SJCRH30 (cell line): ENCODE measurements around the gene TUBB6. TPM values are rescaled to one million over a fixed set of nuclear protein-coding genes. Genes with fewer than 3 reads are reported as not detected.
A peak's percentile ranks its signal among the peaks of the same experiment; 100 is the strongest.

Experiments used
- DNase-seq, 2 experiments: peaks; one replicate each; pipeline ENCODE4 v3.0.0-alpha.2; 2015 to 2020
- H3K27ac ChIP-seq: fragments of 250-450 bp; sonication (Bioruptor Pico); 2 replicates; pipeline ENCODE4 v1.5.1; 2020; ENCODE audit warnings: mild to moderate bottlenecking, moderate library complexity
- H3K27me3 ChIP-seq: fragments of 250-450 bp; sonication (Bioruptor Pico); 2 replicates; pipeline ENCODE4 v1.5.1; 2020; ENCODE audit warnings: mild to moderate bottlenecking, moderate library complexity
- H3K36me3 ChIP-seq: fragments of 250-450 bp; sonication (Bioruptor Pico); 2 replicates; pipeline ENCODE4 v1.5.1; 2020; ENCODE audit warnings: mild to moderate bottlenecking, moderate library complexity
- H3K4me1 ChIP-seq: fragments of 250-450 bp; sonication (Bioruptor Pico); 2 replicates; pipeline ENCODE4 v1.5.1; 2020; ENCODE audit warnings: mild to moderate bottlenecking, moderate library complexity
- H3K4me3 ChIP-seq: fragments of 250-450 bp; sonication (Bioruptor Pico); 2 replicates; pipeline ENCODE4 v1.5.1; 2020; ENCODE audit warnings: mild to moderate bottlenecking, moderate library complexity
- H3K9me3 ChIP-seq: fragments of 250-450 bp; sonication (Bioruptor Pico); replicated peaks from 2 replicates; pipeline ENCODE4 v1.5.1; 2020; ENCODE audit warnings: mild to moderate bottlenecking, moderate library complexity
- total RNA-seq: library from RNA; depleted of rRNA; stranded (reverse); fragments of >200 nt; shearing (Covaris generic); gene quantifications from 2 replicates; pipeline ENCODE4 v1.2.3, GENCODE V29; 2014

TUBB6 gene
- total RNA-seq, 1 experiment from 2014 or later: 127 TPM

DNA sequence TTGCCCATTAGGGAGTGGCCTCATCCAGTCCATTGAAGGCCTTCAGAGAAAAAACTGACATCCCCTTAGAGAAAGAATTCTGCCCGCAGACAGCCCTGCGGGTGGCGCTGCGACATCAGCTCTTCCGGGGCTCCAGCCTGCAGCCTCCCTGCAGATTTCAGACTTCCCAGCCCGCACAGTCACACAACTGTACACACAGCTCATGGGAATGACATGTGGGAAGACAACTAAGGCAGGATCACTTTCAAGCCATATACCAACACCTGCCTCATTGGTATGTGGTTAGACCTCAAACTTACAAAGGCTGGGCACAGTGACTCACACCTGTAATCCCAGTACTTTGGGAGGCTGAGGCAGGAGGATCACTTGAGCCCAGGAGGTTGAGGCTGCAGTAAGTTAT, 24.8 kb upstream of the TUBB6 start:
- peak; percentile 35 to 38 for DNase-seq
- H3K4me1 ChIP-seq: peaks cover 6% of the 10 kb centered on the region; the same call in 1 of the 2 replicates
- no peaks in the 10 kb centered on the region for H3K36me3 ChIP-seq
- H3K27me3 ChIP-seq: no peaks in the 10 kb centered on the region
- H3K9me3 ChIP-seq: no peaks in the 10 kb centered on the region
- no peak overlapping the region for H3K27ac ChIP-seq
- H3K4me3 ChIP-seq: no peak overlapping the region

DNA sequence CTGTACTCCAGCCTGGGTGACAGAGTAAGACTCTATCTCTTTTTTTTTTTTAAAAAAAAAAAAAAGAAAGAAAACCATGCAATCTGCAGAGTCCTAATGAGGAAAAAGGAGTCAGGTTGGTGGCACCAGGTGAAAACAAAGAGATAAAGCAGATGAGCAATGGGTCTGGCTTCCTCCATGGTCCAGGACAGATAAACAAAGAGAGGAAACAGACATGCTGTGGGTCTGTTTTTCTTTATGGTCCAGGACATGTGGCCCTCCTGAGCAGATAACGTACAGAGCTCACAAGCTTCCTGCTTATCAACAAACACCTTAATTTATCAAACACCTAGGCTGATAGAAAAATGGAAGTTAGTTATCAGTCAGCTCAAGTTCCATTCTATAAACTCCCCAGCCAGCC, 24.4 kb upstream of the TUBB6 start:
- no peaks in the 10 kb centered on the region for H3K9me3 ChIP-seq
- no peak for DNase-seq
- no peaks in the 10 kb centered on the region for H3K27me3 ChIP-seq
- H3K36me3 ChIP-seq: no peaks in the 10 kb centered on the region
- H3K27ac ChIP-seq: no peak overlapping the region
- H3K4me3 ChIP-seq: no peak overlapping the region
- H3K4me1 ChIP-seq: peaks cover 6% of the 10 kb centered on the region; the same call in 1 of the 2 replicates

DNA sequence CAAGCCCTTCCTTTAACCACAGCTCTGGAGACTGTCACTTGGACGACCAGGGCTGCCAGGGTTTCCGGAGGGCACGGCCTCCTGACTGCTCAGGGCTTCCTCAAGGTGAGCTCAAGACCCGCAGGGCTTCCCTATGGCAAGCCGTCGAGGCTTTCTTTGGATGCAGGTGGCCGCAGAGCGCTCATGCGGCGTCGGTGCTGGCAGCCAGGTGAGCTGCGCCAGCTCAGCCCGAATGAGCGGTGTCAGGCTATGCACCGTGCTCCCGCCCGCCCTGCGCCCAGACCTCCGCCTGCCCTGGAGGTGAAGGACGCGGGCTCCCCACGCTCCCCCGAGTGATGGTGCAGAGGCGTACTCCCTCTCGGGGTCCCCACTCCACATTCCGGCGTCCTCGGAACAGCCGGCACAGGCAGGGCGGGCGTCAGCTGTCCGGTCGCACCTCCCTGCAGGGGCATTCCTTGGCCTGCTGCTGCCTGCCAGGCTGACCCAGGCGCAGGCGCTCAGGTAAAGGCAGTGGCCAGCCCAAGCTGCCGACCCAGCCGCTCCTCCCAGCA, 20.8 kb upstream of the TUBB6 start:
- no peak overlapping the region for H3K27ac ChIP-seq
- no peak for DNase-seq

DNA sequence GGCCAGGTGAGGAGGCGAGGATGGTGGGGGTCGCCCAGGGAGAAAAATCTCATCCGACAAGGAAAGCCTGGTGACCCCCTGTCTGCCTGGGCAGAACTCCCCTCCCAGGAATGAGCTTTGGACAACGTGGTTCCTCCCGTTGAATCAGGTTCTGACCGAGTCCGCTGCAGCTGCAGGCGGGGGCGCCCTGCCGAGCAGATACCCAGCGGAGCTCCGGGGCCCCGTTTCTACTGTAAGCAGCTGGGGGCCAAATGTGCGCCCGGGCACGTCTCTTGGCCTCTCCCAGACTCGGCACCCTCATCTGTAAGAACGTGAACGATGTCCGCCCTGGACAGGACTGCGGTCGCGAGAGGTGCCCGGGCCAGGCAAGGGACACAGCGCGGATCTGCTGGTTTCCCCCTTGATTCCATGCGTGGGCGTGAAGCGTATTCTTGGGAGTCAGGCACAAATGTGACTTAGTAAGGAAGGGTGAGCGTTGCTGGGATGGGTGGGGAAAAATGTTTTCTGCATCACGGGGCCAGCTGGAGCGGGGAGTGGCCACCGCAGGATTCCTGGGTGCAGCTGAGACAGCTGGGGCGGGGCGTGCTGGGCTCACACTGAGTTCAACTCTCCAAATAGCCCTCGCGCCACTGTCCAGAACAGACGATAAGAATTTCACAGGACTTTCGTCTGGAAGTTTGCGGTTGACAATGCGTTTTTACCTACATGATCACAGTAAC, 20.2 kb upstream of the TUBB6 start:
- Histone ChIP-seq H3K4me1 (no peaks in the 10 kb centered on the region), H3K27me3 (no peaks in the 10 kb centered on the region), H3K9me3 (no peaks in the 10 kb centered on the region), H3K36me3 (no peaks in the 10 kb centered on the region), H3K27ac (no peak overlapping the region; the same call in 1 of the 2 replicates), H3K4me3 (peak overlapping the region; percentile 54)
- peak; percentile 49 to 58 for DNase-seq

More for the DNA sequence above, 20.8 kb upstream of the TUBB6 start:
- peak overlapping the region; percentile 54 for H3K4me3 ChIP-seq
- H3K27me3 ChIP-seq: no peaks in the 10 kb centered on the region
- no peaks in the 10 kb centered on the region for H3K9me3 ChIP-seq
- H3K36me3 ChIP-seq: no peaks in the 10 kb centered on the region
- H3K4me1 ChIP-seq: 0 out of 2 replicates have a peak, but pooled peaks cover under 1% of the 10 kb centered on the region

DNA sequence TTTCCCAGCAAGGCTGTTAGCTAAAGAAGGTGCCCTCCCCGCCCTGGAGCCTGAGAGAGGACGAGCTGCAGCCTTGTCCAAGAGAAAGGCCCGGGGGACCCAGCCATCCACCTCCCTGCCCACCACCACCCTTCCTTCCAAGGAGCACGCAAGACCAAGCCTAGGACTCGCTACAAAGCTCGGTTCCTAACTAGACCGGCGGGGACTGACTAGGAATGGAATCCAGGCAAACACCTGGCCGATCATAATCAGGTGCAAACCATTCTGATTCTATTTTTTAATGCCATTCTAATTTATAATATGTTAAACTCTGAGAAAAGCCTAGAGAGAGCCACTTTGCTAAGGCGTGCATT, 19.7 kb upstream of the TUBB6 start:
- no peak for DNase-seq
- no peaks in the 10 kb centered on the region for H3K36me3 ChIP-seq
- H3K4me3 ChIP-seq: peak overlapping the region; percentile 54
- peak overlapping the region; percentile 18; the same call in 1 of the 2 replicates for H3K27ac ChIP-seq
- H3K9me3 ChIP-seq: no peaks in the 10 kb centered on the region
- no peaks in the 10 kb centered on the region for H3K27me3 ChIP-seq
- H3K4me1 ChIP-seq: no peaks in the 10 kb centered on the region

DNA sequence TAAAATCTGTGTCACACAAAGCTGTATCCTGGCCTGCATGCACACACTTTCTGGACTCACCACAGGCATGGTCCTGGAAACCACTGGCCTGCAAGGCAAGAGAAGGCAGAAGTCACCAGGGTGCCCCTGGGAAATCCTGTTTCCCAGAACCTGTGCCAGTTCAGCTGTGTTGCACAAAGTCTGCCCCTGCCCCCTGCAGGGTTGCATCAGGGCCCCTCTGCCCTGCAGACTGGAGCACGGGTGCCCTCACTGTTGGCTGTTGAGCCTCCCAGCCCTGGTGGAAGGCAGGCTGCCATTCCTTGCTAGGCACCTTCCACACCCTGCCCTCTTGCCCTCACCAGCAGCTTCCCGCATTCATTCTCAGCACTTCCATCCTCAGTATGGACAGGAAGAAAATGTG, 18.0 kb upstream of the TUBB6 start:
- no peak for DNase-seq
- no peaks in the 10 kb centered on the region for H3K36me3 ChIP-seq
- H3K9me3 ChIP-seq: no peaks in the 10 kb centered on the region
- no peak overlapping the region for H3K27ac ChIP-seq
- no peak overlapping the region for H3K4me3 ChIP-seq
- no peaks in the 10 kb centered on the region for H3K4me1 ChIP-seq
- no peaks in the 10 kb centered on the region for H3K27me3 ChIP-seq

DNA sequence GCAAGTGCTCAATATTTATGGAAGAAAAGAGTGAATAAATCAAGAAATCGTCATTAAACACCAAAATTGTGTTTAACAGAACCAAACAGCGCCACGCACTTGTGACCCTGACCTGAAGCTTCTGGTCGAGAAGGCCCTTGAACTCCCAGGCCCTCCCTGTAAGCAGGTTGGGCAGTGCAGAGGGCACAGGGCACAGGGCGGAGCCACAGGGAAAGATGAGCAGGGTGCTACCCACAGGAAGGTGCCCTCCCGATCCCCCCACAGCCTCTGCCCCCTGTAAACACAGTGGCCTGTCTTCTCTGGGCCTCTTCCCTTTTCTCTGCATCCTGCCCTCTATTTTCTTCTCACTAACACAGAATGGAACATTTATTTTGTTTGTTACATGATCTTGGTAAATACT, 16.9 kb upstream of the TUBB6 start:
- Histone ChIP-seq H3K4me1 (peaks cover 2% of the 10 kb centered on the region; the same call in 1 of the 2 replicates), H3K27me3 (no peaks in the 10 kb centered on the region), H3K9me3 (no peaks in the 10 kb centered on the region), H3K4me3 (no peak overlapping the region), H3K27ac (no peak overlapping the region), H3K36me3 (no peaks in the 10 kb centered on the region)
- DNase-seq: no peak

DNA sequence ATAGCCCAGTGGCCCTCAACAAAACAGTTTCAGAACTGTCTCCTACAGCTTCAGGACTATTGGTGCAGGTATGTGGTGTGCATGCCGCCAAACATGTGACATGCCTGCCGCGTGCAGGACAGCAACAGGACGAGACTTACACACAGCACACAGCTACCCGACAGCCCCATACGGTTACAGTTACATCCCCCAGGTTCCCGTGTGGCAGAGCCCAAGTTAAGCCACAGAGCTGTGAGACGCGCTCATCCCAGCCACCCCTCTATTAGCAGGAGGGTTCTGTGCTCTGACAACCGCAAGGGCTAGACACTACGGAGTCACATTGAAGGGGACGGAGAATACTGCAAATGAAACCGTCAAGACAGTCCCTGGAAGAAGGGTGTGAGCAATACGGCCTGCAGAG, 16.4 kb upstream of the TUBB6 start:
- Histone ChIP-seq H3K4me3 (no peak overlapping the region), H3K27ac (no peak overlapping the region), H3K36me3 (no peaks in the 10 kb centered on the region), H3K4me1 (peaks cover 4% of the 10 kb centered on the region; the same call in 1 of the 2 replicates), H3K27me3 (no peaks in the 10 kb centered on the region), H3K9me3 (no peaks in the 10 kb centered on the region)
- no peak for DNase-seq

DNA sequence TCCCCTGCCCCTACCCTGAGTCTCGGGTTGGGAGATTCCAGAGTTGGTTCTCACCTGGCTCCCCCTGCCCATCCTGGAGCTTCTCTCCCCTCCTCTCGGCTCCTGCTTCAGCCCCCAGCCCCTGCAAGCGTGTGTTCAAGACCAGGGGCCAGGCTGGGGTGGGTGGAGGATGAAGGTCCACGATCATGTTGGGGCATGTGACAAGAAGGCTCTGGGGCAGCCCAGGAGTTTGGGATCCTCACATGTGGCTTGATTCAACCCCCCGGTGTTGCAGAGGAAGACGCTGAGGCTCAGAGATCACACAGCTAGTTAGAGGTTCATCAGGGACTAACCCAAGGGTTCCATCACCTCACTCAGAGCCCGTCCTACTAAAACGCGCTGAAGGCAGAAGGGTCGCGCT, 14.2 kb upstream of the TUBB6 start:
- DNase-seq: no peak
- Histone ChIP-seq H3K9me3 (no peaks in the 10 kb centered on the region), H3K27ac (no peak overlapping the region), H3K36me3 (no peaks in the 10 kb centered on the region), H3K27me3 (no peaks in the 10 kb centered on the region), H3K4me1 (peaks cover 4% of the 10 kb centered on the region; the same call in 1 of the 2 replicates), H3K4me3 (no peak overlapping the region)

DNA sequence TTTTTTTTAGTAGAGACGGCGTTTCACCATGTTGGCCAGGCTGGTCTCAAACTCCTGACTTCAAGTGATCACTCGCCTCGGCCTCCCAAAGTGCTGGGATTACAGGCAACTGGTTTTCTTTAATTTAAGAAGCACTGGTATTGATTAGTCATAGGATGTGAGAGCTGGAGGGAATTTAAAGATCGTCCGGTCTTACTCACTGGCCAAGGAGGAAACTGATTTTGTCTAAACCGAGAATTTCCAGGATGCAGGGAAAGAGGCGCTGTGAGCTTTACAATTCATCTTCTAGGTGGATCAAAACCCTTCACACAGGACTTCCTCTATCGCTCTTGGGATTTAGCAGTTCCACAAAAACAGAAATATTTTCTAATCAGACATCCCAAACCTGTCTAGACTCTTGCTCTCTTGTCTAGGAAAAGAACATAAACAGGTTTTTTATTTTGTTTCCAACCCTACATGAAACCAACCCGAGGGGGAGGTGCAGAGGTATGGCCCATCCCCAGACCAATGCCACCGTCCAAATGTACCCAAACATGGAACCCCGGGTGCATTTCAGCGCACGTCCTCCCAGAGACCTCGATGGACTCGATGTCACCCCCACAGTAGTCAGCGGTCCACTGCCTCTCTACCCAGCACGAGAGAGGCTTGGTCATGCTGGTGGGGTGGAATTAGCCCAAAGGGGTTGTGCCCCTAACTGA, 12.5 kb upstream of the TUBB6 start:
- no peak overlapping the region for H3K4me3 ChIP-seq
- DNase-seq: no peak
- H3K4me1 ChIP-seq: peaks cover 4% of the 10 kb centered on the region; the same call in 1 of the 2 replicates
- H3K9me3 ChIP-seq: no peaks in the 10 kb centered on the region
- no peaks in the 10 kb centered on the region for H3K36me3 ChIP-seq
- H3K27ac ChIP-seq: no peak overlapping the region
- H3K27me3 ChIP-seq: no peaks in the 10 kb centered on the region

DNA sequence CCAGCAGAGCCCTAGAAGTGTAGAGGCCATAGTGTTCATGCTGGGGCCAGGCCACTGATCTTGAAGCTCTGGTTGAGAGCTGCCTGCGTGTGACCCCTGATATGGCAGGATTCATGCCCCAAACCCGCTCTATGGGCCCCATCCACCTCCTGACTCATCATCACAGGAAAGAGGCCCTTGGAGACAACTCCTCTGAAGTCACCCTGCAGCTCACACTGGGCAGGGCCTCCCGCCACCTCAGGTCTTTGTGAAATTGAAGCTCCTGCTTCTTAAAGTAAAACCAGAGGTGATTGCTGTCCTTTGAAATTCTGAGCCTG, 12.0 kb upstream of the TUBB6 start:
- H3K4me1 ChIP-seq: peaks cover 4% of the 10 kb centered on the region; the same call in 1 of the 2 replicates
- no peaks in the 10 kb centered on the region for H3K36me3 ChIP-seq
- DNase-seq: no peak
- no peaks in the 10 kb centered on the region for H3K9me3 ChIP-seq
- H3K27ac ChIP-seq: no peak overlapping the region
- H3K4me3 ChIP-seq: no peak overlapping the region
- H3K27me3 ChIP-seq: no peaks in the 10 kb centered on the region

DNA sequence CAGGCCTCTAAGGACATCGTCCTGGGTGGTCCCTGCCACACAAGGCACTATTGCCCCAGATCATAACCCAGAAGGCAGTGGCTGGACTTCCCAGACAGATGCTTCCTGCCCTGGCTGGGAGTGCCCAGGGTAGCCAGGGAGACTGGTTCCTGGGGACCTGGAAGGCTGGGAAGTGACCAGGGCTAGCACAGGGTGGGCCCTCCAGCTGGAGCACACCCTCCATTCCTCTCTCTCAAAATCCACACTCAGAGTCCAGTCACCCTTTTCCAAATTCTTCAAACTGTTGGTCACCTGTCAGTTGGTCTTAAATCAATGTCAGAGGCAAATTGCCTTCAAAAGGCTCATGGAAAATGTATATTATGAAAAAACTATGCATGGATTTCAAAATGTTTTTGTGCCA, 11.6 kb upstream of the TUBB6 start:
- Histone ChIP-seq H3K9me3 (no peaks in the 10 kb centered on the region), H3K36me3 (no peaks in the 10 kb centered on the region), H3K4me3 (no peak overlapping the region), H3K27me3 (no peaks in the 10 kb centered on the region), H3K27ac (no peak overlapping the region), H3K4me1 (peaks cover 4% of the 10 kb centered on the region; the same call in 1 of the 2 replicates)
- peak in 1 of 2 experiments; percentile 20 for DNase-seq

DNA sequence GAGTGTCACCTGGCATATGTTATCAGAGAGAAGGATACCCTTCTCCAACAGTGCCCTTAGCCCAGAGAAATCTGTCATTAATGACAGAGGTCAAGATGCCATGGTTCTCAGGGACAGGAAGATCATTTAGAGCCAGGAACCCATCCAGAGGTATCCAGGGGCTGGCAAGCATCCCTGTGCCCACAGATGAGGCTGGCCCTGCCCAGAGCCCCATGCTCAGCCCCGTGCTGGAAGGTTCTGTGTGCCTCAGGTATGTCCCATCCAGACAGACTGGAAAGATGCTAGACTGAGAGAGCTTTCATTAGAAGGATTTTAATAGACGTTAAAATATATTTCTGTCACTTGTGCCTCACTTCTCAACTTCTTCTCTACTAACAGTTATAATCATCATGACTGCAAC, 8.2 kb upstream of the TUBB6 start:
- Histone ChIP-seq H3K4me3 (no peak overlapping the region), H3K27ac (no peak overlapping the region), H3K36me3 (no peaks in the 10 kb centered on the region), H3K9me3 (no peaks in the 10 kb centered on the region), H3K27me3 (no peaks in the 10 kb centered on the region), H3K4me1 (peaks cover 4% of the 10 kb centered on the region; the same call in 1 of the 2 replicates)
- DNase-seq: no peak

DNA sequence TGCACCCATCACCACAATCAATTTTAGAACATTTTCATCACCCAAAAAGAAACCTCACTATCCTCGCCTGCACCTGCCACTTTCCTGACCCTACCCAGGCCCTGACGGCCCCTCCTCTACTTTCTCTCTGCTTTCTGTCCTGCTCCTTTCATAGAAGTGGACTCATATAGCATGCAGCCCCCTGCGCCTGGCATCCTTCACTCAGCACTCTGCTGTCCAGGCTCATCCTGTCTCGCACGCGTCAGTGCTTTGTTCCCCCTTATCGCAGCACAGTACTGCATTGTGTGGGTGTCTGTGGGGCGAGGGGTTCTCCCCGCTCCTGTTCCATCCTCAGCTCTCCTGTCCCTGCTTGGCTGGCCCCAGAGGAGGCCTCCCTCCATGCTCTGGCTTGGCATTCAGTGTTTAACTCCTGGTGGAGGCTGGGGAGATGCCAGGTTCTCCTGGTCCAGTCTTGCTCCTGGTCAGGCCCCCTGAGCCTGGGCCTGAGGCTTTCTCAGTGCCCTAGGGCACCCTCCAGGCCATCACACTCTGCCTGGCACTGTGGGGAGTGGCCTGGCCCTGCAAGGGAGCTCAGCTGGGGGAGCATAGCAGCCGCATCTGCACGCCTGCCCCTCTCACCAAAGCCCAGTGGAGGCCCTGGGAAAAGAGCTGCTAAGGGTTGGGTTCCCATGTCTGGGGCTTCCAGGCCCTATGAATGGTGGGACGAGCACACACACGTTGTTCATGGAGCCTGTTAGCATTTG, 6.6 kb upstream of the TUBB6 start:
- no peak for DNase-seq
- Histone ChIP-seq H3K27ac (no peak overlapping the region), H3K36me3 (no peaks in the 10 kb centered on the region), H3K4me1 (no peaks in the 10 kb centered on the region; the same call in 1 of the 2 replicates), H3K9me3 (no peaks in the 10 kb centered on the region), H3K4me3 (no peak overlapping the region), H3K27me3 (no peaks in the 10 kb centered on the region)
